ENCODE data around the gene LMBR1L.

LMBR1L gene

DNA sequence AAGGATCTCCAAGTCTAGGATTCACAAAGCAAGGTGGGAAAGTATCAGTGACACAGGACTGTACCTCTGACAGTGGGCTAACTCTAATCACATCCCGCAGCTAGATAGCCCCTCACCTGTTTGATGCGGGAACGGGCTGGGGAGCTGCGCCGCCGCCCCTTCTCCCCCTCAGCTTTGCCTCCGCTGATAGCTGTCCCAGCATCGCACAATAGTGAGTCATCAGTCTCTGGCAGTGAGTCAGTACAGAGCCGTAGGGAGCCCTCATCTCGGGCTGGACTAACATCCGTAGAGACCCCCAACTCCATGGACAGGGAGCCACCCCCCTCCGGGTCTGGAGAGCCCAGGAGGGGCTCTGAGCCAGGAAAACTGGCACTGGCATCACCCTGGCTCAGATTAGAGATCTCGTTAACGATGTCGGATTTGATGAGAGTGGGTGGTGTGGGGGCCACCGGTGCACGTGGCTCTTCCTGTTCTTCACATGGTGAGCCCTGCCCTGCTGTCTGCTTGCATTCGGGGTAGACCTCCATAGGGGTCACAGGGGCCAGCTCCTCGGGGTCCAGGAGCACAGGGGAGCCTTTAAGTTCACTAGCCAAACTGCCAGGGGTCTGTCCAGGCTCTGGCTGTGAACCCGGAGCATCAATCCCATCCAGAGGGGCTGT, 61.0 kb downstream of the LMBR1L start:
- TF ChIP-seq, protein P1, sequence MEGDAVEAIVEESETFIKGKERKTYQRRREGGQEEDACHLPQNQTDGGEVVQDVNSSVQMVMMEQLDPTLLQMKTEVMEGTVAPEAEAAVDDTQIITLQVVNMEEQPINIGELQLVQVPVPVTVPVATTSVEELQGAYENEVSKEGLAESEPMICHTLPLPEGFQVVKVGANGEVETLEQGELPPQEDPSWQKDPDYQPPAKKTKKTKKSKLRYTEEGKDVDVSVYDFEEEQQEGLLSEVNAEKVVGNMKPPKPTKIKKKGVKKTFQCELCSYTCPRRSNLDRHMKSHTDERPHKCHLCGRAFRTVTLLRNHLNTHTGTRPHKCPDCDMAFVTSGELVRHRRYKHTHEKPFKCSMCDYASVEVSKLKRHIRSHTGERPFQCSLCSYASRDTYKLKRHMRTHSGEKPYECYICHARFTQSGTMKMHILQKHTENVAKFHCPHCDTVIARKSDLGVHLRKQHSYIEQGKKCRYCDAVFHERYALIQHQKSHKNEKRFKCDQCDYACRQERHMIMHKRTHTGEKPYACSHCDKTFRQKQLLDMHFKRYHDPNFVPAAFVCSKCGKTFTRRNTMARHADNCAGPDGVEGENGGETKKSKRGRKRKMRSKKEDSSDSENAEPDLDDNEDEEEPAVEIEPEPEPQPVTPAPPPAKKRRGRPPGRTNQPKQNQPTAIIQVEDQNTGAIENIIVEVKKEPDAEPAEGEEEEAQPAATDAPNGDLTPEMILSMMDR (IDR thresholded peaks at IDR 0.05; ENCODE audit: control insufficient read depth, extremely low read depth, insufficient read depth), result no peak
- H3K4me3 ChIP-seq (ENCODE audit: low read depth, low read length), result no peak overlapping the region
- DNase-seq (ENCODE audit: low read depth), result no peak

- no peak overlapping the region for H3K4me3 ChIP-seq (ENCODE audit: low read depth, low read length)
- TF ChIP-seq, protein P1 (IDR thresholded peaks at IDR 0.05; ENCODE audit: control insufficient read depth, extremely low read depth, insufficient read depth), result no peak
- DNase-seq (ENCODE audit: low read depth), result no peak
Measured at GRCh38 chr12:49048953-49049352, 61.7 kb downstream of the LMBR1L start.
